Hematopoietic multipotent progenitor cell (in vitro differentiated cells): ENCODE data around the gene CRISP1. TPM values are rescaled to one million over a fixed set of nuclear protein-coding genes. Genes with fewer than 3 reads are reported as not detected.
A peak's percentile ranks its signal among the peaks of the same experiment; 100 is the strongest.
"Not testable (repeated sequence)": the region's sequence is repeated elsewhere in the genome, so short reads cannot be mapped to it uniquely, and the experiment has no call there.

Experiments used
- DNase-seq, 3 donors: peaks; one replicate each; pipeline ENCODE4 v3.0.0-alpha.2; 2011 to 2015; ENCODE audit warnings: low read depth in 2 of 3, low spot score in 2 of 3
- total RNA-seq: library from RNA; depleted of rRNA; stranded (reverse); fragments of >200 nt; gene quantifications from one replicate; pipeline ENCODE4 v1.2.3, GENCODE V29; 2012

CRISP1 gene
- total RNA-seq, 1 donor, result not detected

DNA sequence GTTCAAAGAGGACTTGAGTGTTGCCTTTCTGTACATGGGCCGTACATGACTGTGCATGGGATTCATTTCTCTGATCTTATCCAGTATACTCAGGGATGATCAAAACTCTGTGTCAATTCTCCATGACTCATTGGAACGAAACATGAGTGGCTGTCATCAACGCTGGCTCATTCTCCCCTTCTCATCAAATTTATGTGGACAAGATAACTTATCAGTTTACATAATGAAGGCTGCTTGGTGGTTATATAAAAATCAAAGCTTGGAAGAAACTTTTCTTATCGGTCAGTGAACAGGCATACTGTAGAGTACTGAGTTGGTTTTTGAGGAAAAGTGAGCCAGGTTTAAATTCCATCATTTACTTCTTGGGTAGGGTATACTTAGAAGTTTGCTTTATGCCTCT, 24.9 kb downstream of the CRISP1 start:
- DNase-seq, result no peak

DNA sequence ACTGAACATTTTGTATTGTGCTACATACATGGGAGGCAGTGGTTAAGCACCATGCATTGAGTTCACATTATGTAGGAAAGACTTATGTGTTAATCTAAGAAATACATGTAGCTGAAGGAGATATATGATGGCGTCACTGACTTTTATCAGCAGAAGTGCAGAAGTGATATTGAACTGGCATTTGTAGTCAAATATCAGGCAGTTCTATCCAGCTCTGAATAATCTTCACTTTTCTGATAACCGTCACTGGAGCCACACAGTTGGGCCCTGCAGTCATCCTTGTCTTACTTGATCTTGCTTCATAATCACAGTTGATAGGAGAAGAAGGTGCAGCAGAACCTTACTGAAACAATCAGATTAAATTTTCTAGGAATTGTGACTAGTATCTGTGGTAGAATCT, 26.4 kb downstream of the CRISP1 start:
- no peak for DNase-seq

DNA sequence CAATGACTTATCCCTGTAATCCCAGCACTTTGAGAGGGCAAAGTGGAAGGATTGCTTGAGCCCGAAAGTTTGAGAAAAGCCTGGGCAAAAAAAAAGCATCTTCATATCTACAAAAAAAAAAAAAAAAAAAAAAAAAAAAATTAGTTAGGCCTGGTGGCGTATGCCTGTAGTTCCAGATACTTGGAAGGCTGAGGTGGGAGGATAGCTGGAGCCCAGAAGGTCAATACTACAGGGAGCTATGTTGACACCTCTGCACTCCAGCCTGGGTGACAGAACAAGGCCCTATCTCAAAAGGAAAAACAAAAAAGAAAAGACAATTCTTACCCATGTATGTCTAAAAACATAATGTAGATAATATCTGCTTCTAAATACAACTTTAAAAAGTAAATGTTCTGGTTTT, 27.2 kb downstream of the CRISP1 start:
- DNase-seq, result no peak

DNA sequence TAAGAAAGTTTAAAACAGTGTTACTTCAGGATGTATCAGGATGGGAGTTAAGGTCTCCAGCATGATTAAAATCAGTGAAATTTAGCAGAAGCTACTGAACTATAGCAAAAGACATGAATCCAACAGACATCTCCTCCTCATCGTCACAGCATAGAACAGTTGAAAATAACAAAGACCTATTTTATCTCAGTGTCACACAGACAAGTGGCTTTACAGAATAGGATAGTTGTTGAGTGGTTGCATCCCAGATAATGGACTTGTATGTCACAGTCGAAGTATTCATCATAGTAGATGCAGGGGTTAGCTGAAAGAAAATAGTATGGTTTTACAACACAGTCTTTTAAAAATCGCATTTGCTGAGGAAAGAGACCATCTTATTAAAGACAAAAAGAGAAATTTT, 31.2 kb downstream of the CRISP1 start:
- DNase-seq, result no peak

DNA sequence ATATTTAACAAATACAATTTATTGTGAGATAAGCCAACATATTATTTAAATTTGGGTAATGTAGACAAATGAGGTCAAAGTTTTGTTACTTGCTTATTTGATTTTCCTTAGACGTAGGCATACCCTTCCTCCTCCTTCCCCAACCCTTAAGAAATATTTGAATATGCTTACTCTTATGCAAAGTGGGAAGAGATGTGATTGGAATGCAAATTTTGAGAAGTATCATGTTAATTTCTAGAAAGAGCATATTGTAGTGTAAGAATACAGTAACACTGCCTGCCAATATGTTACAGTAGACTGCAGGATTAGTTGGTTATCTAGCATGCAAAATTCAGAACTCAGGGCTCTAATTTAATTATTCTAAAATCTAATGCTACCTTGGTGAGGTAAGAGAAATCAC, 32.9 kb downstream of the CRISP1 start:
- DNase-seq, result no peak

DNA sequence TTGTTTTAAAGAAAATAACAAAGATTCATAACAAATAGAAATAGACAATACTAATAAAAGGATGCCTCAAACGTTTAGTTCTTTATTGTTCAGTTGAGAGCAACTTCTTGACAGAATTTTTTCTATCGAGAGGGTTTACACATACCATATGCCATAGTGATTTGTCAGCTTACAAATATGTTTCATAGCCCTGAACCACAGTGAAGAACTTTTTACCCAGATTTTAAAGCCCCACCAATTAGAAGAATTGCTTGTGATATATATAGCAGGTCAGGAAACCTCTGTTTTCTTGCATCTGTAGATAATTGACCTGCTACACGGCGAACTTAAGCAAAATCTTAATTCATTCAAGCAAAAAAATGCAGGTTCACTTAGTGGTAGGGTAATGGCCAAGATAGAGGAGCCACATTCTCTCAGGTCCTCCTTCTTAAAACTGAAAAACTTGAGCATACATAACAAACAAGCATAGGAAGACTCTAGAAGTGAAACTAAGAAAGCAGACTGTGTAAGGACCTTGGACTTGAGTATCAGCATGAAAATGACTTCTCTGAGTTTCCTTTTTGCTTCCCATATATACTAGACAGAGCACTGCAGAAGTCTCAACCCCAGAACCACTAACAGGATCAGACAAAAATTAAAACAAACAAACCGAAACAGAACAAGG, 39.5 kb downstream of the CRISP1 start:
- peak in 2 of 3 donors; percentile 8 to 42 for DNase-seq

DNA sequence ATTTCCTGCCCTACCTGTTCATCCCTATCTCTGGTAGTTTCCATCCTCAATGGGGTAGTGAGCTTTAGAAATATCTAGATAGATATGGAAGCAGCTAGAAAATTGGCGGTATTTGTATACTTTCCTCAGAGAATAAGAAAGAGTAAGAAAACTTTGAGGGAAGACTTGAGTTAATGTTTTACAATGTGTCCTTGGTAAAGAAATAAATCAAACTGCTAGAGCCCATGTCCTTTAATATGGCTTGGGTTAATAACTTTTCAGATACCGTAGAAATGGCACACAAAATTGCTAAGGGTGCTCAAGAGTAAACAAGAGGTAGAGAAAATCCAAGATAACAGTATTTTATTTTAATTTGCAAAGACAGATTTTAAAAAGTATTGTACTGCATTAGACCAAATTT, 51.2 kb downstream of the CRISP1 start:
- DNase-seq, result no peak

DNA sequence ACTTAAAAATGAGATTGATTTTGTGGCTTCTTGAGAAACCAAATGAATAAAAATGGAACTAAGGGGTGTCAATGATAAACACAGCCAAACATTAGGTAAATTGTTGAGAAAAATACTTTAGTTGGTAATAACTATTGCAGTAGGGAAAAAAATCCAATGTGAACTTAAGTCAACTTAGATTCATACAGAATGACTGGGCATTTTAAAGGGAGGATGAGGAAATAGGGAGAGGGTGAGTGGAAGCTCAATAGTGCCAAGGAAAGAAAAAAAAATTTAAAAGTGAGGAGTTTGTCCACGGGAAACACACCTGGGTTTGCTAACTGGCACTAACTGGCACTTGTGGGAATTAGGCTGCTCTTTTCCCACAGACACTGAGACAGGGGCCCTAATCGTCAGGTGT, 53.1 kb downstream of the CRISP1 start:
- no peak for DNase-seq

GRCh38 chr6:49806145-49806544, 60.2 kb downstream of the CRISP1 start:
- no peak for DNase-seq

GRCh38 chr6:49805246-49805645, 61.1 kb downstream of the CRISP1 start:
- DNase-seq, result no peak

- DNase-seq, result no peak
These were observed 64.8 kb downstream of the CRISP1 start for GRCh38 chr6:49801525-49801924.

GRCh38 chr6:49799090-49799489, 67.2 kb downstream of the CRISP1 start:
- no peak for DNase-seq

DNA sequence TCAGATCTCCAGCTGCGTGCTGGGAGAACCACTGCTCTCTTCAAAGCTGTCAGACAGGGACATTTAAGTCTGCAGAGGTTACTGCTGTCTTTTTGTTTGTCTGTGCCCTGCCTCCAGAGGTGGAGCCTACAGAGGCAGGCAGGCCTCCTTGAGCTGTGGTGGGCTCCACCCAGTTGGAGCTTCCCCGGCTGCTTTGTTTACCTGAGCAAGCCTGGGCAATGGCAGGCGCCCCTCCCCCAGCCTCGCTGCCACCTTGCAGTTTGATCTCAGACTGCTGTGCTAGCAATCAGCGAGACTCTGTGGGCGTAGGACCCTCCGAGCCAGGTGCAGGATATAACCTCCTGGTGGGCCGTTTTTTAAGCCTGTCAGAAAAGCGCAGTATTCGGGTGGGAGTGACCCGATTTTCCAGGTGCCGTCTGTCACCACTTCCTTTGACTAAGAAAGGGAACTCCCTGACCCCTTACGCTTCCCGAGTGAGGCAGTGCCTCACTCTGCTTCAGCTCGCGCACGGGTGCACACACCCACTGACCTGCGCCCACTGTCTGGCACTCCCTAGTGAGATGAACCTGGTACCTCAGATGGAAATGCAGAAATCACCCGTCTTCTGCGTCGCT, 69.4 kb downstream of the CRISP1 start:
- DNase-seq, result not testable (repeated sequence)

- peak in 1 of 3 donors; percentile 46 for DNase-seq
These were observed 76.0 kb downstream of the CRISP1 start for GRCh38 chr6:49790341-49790740.

GRCh38 chr6:49787176-49787575, 79.2 kb downstream of the CRISP1 start, which contains the start of gene PGK2:
TSS of gene PGK2 (minus strand) at chr6:49787285. CDS start at chr6:49787187, 98 bp downstream.
- no peak for DNase-seq

GRCh38 chr6:49784272-49784671, 82.1 kb downstream of the CRISP1 start:
- no peak for DNase-seq

Other genes with a start within 250 kb of the CRISP1 start
- gene RHAG, start 229.7 kb downstream of the CRISP1 start, total RNA-seq, result 3.5 TPM
- under 0.01 TPM for gene CRISP2, start 153.0 kb downstream of the CRISP1 start, total RNA-seq
- gene CRISP3, start 122.1 kb downstream of the CRISP1 start, total RNA-seq, result under 0.01 TPM
- gene PGK2, start 79.2 kb downstream of the CRISP1 start, total RNA-seq, result not detected
- not detected for gene DEFB114, start 97.6 kb upstream of the CRISP1 start, total RNA-seq
- not detected for gene DEFB113, start 103.1 kb upstream of the CRISP1 start, total RNA-seq
- gene DEFB110, start 155.5 kb upstream of the CRISP1 start, total RNA-seq, result not detected
- gene DEFB112, start 183.4 kb upstream of the CRISP1 start, total RNA-seq, result not detected